Measurements from ENCODE around the gene WFDC1. TPM values are rescaled to one million over a fixed set of nuclear protein-coding genes. Genes with fewer than 3 reads are reported as not detected.

WFDC1 gene
- total RNA-seq, 1 experiment from 2014 or later = not detected

GRCh38 chr16:84331998-84332780 is 37.5 kb downstream of the WFDC1 start:
- no peak overlapping the region for H3K4me3 ChIP-seq (ENCODE audit: low read depth in 2 of 2, low read length in 2 of 2)
- ChIA-PET CTCF (interaction anchor here (0.7 kb wide), 1 partner anchor 55 kb away, joined by 3 read pairs; no protein-coding TSS in a partner anchor), POLR2A (no interaction called here)
- ATAC-seq = no peak
- TF ChIP-seq CTCF (IDR thresholded peaks at IDR 0.05) = no peak
- no peak for TF ChIP-seq SIN3A (IDR thresholded peaks at IDR 0.05; ENCODE audit: borderline replicate concordance, insufficient read depth, low read depth, low read length)
- TF ChIP-seq POLR2AphosphoS5 (IDR thresholded peaks at IDR 0.05; ENCODE audit: low read depth, low read length) = no peak
- no peak for TF ChIP-seq TCF7L2 (IDR thresholded peaks at IDR 0.05; ENCODE audit: low read depth, low read length)
- TF ChIP-seq REST (IDR thresholded peaks at IDR 0.05; ENCODE audit: insufficient read depth in 1 of 2, low read depth in 2 of 2, low read length in 1 of 2) = no peak
- intact Hi-C loops (cut with micrococcal nuclease; ENCODE audit: unreplicated experiment) = no loop called here
- no peaks in the 10 kb centered on the region for H3K9me3 ChIP-seq (ENCODE audit: control insufficient read depth, insufficient read depth, low read depth, low read length)
- in situ Hi-C loops (cut with HindIII; ENCODE audit: low pct_unique_long_range_greater_than_20kb, low sequenced_read_pairs) = no loop called here
- no TSS peak for BruUV-seq (replicated peaks)
- DNase-seq (ENCODE audit: low read depth, low spot score) = no peak
- H3K27ac ChIP-seq (ENCODE audit: low read length) = no peak overlapping the region
- no peaks in the 10 kb centered on the region for H3K36me3 ChIP-seq (ENCODE audit: control insufficient read depth, insufficient read depth, low read length)
- no peaks in the 10 kb centered on the region for H3K4me1 ChIP-seq (ENCODE audit: control insufficient read depth, insufficient read depth, low read length)
- no peaks in the 10 kb centered on the region for H3K27me3 ChIP-seq (ENCODE audit: control insufficient read depth, insufficient read depth, low read length)

GRCh38 chr16:84332975-84333684 is 38.5 kb downstream of the WFDC1 start:
- no peak overlapping the region for H3K4me3 ChIP-seq (ENCODE audit: low read depth in 2 of 2, low read length in 2 of 2)
- intact Hi-C loops (cut with micrococcal nuclease; ENCODE audit: unreplicated experiment) (no loop called here), in situ Hi-C loops (cut with HindIII; ENCODE audit: low pct_unique_long_range_greater_than_20kb, low sequenced_read_pairs) (no loop called here)
- no peak for TF ChIP-seq SIN3A (IDR thresholded peaks at IDR 0.05; ENCODE audit: borderline replicate concordance, insufficient read depth, low read depth, low read length)
- no peak for TF ChIP-seq CTCF (IDR thresholded peaks at IDR 0.05)
- TF ChIP-seq POLR2AphosphoS5 (IDR thresholded peaks at IDR 0.05; ENCODE audit: low read depth, low read length) = no peak
- no peak for TF ChIP-seq TCF7L2 (IDR thresholded peaks at IDR 0.05; ENCODE audit: low read depth, low read length)
- TF ChIP-seq REST (IDR thresholded peaks at IDR 0.05; ENCODE audit: insufficient read depth in 1 of 2, low read depth in 2 of 2, low read length in 1 of 2) = no peak
- no peak overlapping the region for H3K27ac ChIP-seq (ENCODE audit: low read length)
- H3K27me3 ChIP-seq (ENCODE audit: control insufficient read depth, insufficient read depth, low read length) = no peaks in the 10 kb centered on the region
- BruUV-seq (replicated peaks) = no TSS peak
- no peaks in the 10 kb centered on the region for H3K4me1 ChIP-seq (ENCODE audit: control insufficient read depth, insufficient read depth, low read length)
- H3K36me3 ChIP-seq (ENCODE audit: control insufficient read depth, insufficient read depth, low read length) = no peaks in the 10 kb centered on the region
- no peaks in the 10 kb centered on the region for H3K9me3 ChIP-seq (ENCODE audit: control insufficient read depth, insufficient read depth, low read depth, low read length)
- CTCF ChIA-PET = no interaction called here
- ATAC-seq (no peak), DNase-seq (ENCODE audit: low read depth, low spot score) (no peak)
- POLR2A ChIA-PET = no interaction called here

Measured in Panc1 (cell line).